ELR (cell line): ENCODE results near the gene GDE1.

ENCODE experiments used
- DNase-seq: peaks from one replicate; pipeline ENCODE4 v3.0.0-alpha.2; 2015; ENCODE audit warnings: low read depth

The GDE1 gene

GRCh38 chr16:19486051-19486450 is 35.8 kb downstream of the GDE1 start:
- DNase-seq = no peak

GRCh38 chr16:19485611-19486010 is 36.3 kb downstream of the GDE1 start:
- no peak for DNase-seq

DNA sequence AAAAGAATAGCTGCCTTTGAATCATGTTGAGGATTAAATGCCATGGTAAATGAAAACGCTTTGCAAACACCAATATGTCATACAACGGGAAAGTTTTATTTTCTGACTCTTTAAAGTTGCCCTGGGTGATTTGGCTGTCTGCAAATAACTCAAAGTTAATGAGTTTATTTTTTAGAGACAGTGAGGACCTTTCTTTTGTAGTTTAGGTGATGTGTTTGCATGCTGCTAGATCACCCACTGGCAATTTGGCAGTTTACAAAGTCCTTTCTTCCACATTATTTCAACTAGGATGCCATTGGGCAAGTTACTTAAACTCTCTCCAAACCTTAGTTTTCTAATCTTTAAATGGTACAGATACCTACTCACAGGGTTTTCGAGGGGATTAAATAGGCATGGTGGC is 37.8 kb downstream of the GDE1 start:
- no peak for DNase-seq

DNA sequence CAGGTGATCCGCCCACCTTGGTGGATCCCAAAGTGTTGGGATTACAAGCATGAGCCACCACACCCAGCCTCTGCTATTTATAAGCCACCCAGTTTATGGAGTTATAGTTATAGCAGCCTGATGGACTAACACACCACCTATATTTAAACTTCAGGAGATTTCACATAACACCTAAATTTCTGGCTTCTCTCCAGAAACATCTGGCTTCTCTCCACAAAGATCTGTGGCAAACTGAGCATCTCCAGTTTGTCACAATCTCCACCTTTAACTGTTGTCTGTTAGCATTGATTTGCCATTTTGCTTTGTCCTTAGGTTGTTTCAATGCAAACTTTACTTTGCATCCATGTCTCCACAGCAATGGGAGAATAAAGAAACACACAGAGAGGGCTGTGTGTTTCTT is 39.6 kb downstream of the GDE1 start:
- DNase-seq = no peak

GRCh38 chr16:19481769-19482168 is 40.1 kb downstream of the GDE1 start:
- DNase-seq = no peak

DNA sequence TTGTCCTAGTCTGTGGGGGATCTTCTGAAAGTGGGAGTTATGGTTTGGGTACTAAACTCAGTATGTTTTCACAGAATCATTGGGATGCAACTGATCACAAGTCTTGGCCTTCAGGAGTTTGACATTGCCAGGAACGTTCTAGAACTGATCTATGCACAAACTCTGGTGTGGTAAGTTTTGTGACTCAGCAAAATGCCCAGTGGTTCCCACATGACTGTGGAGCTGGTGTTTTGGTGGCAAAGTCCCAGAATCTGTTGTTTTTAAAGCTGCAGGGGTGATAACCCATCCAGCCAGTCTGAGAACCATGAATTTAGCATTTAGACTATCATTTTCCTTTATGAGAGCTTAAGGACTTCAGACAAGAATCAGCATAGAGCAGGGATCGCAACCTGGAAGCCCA is 40.6 kb downstream of the GDE1 start:
- DNase-seq = no peak

- no peak for DNase-seq
Observed at GRCh38 chr16:19479302-19479721, 42.6 kb downstream of the GDE1 start.

GRCh38 chr16:19478505-19478904 is 43.4 kb downstream of the GDE1 start:
- DNase-seq = no peak

GRCh38 chr16:19474617-19475016 is 47.3 kb downstream of the GDE1 start:
- peak; percentile 7 for DNase-seq

DNA sequence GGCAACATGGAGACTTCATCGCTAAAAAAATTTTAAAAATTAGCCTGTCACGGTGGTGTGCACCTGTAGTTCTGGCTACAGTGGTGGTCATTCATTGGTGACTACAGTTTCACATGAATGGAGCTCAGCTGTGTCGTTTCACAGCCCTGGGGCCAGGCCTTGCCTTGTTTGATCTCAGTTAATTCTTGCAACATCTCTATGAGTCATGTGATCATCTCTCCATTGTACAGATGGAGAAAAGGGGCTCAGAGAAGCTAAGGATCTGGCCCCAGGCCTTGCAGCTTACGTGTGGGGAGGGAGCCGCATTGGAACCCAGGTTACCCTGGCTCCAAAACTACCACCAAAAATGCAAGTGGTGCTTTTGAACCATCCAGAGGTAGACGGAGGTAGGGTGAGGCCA is 49.4 kb downstream of the GDE1 start:
- DNase-seq = no peak

GRCh38 chr16:19468300-19468699 is 53.6 kb downstream of the GDE1 start:
- DNase-seq = no peak

GRCh38 chr16:19463468-19464315 is 58.2 kb downstream of the GDE1 start:
- DNase-seq = peak; percentile 60

GRCh38 chr16:19460397-19460796 is 61.5 kb downstream of the GDE1 start:
- no peak for DNase-seq

GRCh38 chr16:19458722-19459379 is 63.0 kb downstream of the GDE1 start:
- no peak for DNase-seq
